Measurements from ENCODE around the gene LYST.
"Not testable (repeated sequence)": the region's sequence is repeated elsewhere in the genome, so short reads cannot be mapped to it uniquely, and the experiment has no call there.

LYST gene

GRCh38 chr1:235866205-235866912 lies at the start of gene LYST:
LYST (minus strand) TSS chr1:235866906; CDS start chr1:235830417, 36,489 bp downstream.
- DNase-seq (ENCODE audit: low read depth), result peak; percentile 36

GRCh38 chr1:235915489-235915888 lies 48.8 kb upstream of the LYST start:
- DNase-seq (ENCODE audit: low read depth), result not testable (repeated sequence)

- no peak for DNase-seq (ENCODE audit: low read depth)
Observed at GRCh38 chr1:235913311-235913710, 46.6 kb upstream of the LYST start.

GRCh38 chr1:235911876-235912275 lies 45.2 kb upstream of the LYST start:
- no peak for DNase-seq (ENCODE audit: low read depth)

GRCh38 chr1:235911300-235911662 lies 44.6 kb upstream of the LYST start:
- DNase-seq (ENCODE audit: low read depth), result no peak

GRCh38 chr1:235910357-235911299 lies 43.9 kb upstream of the LYST start:
- DNase-seq (ENCODE audit: low read depth), result peak; percentile 94

- DNase-seq (ENCODE audit: low read depth), result peak; percentile 96
Observed at GRCh38 chr1:235908742-235909520, 42.2 kb upstream of the LYST start.

- no peak for DNase-seq (ENCODE audit: low read depth)
Observed at GRCh38 chr1:235907897-235908240, 41.2 kb upstream of the LYST start.

GRCh38 chr1:235907187-235907896 lies 40.6 kb upstream of the LYST start:
- DNase-seq (ENCODE audit: low read depth), result no peak

GRCh38 chr1:235906436-235906835 lies 39.7 kb upstream of the LYST start:
- DNase-seq (ENCODE audit: low read depth), result no peak

- DNase-seq (ENCODE audit: low read depth), result not testable (repeated sequence)
Observed at GRCh38 chr1:235903809-235904208, 37.1 kb upstream of the LYST start.

- no peak for DNase-seq (ENCODE audit: low read depth)
Observed at GRCh38 chr1:235902677-235903542, 36.2 kb upstream of the LYST start.

- DNase-seq (ENCODE audit: low read depth), result peak; percentile 52
Observed at GRCh38 chr1:235901461-235901860, 34.8 kb upstream of the LYST start.

- peak; percentile 59 for DNase-seq (ENCODE audit: low read depth)
Observed at GRCh38 chr1:235898126-235898525, 31.4 kb upstream of the LYST start.

GRCh38 chr1:235893840-235894239 lies 27.1 kb upstream of the LYST start:
- no peak for DNase-seq (ENCODE audit: low read depth)

GRCh38 chr1:235892734-235893413 lies 26.2 kb upstream of the LYST start:
- no peak for DNase-seq (ENCODE audit: low read depth)

- DNase-seq (ENCODE audit: low read depth), result no peak
Observed at GRCh38 chr1:235892202-235892601, 25.5 kb upstream of the LYST start.

GRCh38 chr1:235888119-235888643 lies 21.5 kb upstream of the LYST start:
- no peak for DNase-seq (ENCODE audit: low read depth)

- DNase-seq (ENCODE audit: low read depth), result no peak
Observed at GRCh38 chr1:235887676-235888075, 21.0 kb upstream of the LYST start.

- DNase-seq (ENCODE audit: low read depth), result no peak
Observed at GRCh38 chr1:235885655-235886262, 19.1 kb upstream of the LYST start.
